NB4 (cell line): Measurements from ENCODE around the gene PPIAL4G.
"Not testable (repeated sequence)": the region's sequence is repeated elsewhere in the genome, so short reads cannot be mapped to it uniquely, and the experiment has no call there.

Experiments used
- MAX ChIP-seq: IDR thresholded peaks from 2 replicates; pipeline ENCODE4 v1.6.1; 2011; ENCODE audit warnings: low read depth, low read length
- POLR2A ChIP-seq: IDR thresholded peaks from 2 replicates; pipeline ENCODE4 v1.6.1; 2011; ENCODE audit warnings: mild to moderate bottlenecking; ENCODE audit not compliant: insufficient read length; ENCODE audit errors: extremely low read depth
- TF ChIP-seq, protein P1 (sequence below): IDR thresholded peaks from one replicate; pipeline ENCODE4 v1.5.1; 2012; ENCODE audit warnings: low read depth, low read length

DNA sequence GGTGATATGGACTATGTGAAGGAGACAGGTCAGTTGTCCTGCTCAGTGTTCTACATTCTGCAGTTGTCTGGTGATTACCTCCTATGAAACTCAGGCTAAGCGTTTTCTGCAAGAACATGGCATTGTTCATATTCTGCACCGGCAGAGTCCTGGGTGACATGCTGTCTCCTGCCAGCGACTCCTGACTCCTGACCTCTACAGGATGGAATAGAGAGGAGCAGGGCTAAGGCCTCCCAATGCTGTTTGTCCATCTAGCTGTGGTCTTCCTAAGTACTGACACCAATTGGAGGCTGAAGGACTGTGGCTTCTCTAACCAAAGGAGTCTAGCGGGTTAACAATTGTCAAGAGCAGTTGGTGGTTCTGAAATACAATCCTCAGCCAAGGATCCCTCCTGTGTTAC is 49.1 kb upstream of the PPIAL4G start:
- TF ChIP-seq, protein P1, sequence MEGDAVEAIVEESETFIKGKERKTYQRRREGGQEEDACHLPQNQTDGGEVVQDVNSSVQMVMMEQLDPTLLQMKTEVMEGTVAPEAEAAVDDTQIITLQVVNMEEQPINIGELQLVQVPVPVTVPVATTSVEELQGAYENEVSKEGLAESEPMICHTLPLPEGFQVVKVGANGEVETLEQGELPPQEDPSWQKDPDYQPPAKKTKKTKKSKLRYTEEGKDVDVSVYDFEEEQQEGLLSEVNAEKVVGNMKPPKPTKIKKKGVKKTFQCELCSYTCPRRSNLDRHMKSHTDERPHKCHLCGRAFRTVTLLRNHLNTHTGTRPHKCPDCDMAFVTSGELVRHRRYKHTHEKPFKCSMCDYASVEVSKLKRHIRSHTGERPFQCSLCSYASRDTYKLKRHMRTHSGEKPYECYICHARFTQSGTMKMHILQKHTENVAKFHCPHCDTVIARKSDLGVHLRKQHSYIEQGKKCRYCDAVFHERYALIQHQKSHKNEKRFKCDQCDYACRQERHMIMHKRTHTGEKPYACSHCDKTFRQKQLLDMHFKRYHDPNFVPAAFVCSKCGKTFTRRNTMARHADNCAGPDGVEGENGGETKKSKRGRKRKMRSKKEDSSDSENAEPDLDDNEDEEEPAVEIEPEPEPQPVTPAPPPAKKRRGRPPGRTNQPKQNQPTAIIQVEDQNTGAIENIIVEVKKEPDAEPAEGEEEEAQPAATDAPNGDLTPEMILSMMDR, result not testable (repeated sequence)
- not testable (repeated sequence) for TF ChIP-seq MAX, POLR2A
